Loucy (cell line): ENCODE measurements around the gene AGBL4.

Experiments used
- H2AFZ ChIP-seq: fragments of 200-600 bp; sonication (generic); 2 replicates; pipeline ENCODE4 v1.6.0; 2016; ENCODE audit warnings: antibody characterized with exemption, mild to moderate bottlenecking, low read length, moderate library complexity
- H3F3A ChIP-seq: fragments of 200-600 bp; 2 replicates; pipeline ENCODE4 v1.6.0; 2016; ENCODE audit warnings: antibody characterized with exemption, low read depth, mild to moderate bottlenecking
- H3K27me3 ChIP-seq: fragments of 200-600 bp; sonication (generic); 2 replicates; pipeline ENCODE4 v1.6.1; 2014; ENCODE audit warnings: low read length, mild to moderate bottlenecking; ENCODE audit not compliant: insufficient read depth, poor library complexity, severe bottlenecking
- H3K36me3 ChIP-seq: fragments of 200-600 bp; sonication (generic); 2 replicates; pipeline ENCODE4 v1.6.1; 2016; ENCODE audit warnings: low read length; ENCODE audit not compliant: insufficient read depth
- H3K4me1 ChIP-seq: fragments of 200-600 bp; sonication (generic); 2 replicates; pipeline ENCODE4 v1.5.1; 2014; ENCODE audit warnings: low read length, mild to moderate bottlenecking; ENCODE audit not compliant: insufficient read depth, poor library complexity, severe bottlenecking
- H3K4me2 ChIP-seq: fragments of 200-600 bp; sonication (generic); 2 replicates; pipeline ENCODE4 v1.6.0; 2014; ENCODE audit warnings: antibody characterized with exemption, low read length, low read depth, mild to moderate bottlenecking; ENCODE audit not compliant: poor library complexity, severe bottlenecking
- H3K4me3 ChIP-seq: fragments of 200-600 bp; sonication (generic); 2 replicates; pipeline ENCODE4 v1.5.1; 2014; ENCODE audit warnings: low read length, mild to moderate bottlenecking, mixed read lengths; ENCODE audit not compliant: poor library complexity, severe bottlenecking
- H3K79me2 ChIP-seq: fragments of 200-600 bp; sonication (generic); 2 replicates; pipeline ENCODE4 v1.6.1; 2014; ENCODE audit warnings: low read length; ENCODE audit not compliant: insufficient read depth
- H3K9ac ChIP-seq: fragments of 200-600 bp; sonication (generic); 2 replicates; pipeline ENCODE4 v1.6.0; 2014; ENCODE audit warnings: mild to moderate bottlenecking, low read depth, low read length, moderate library complexity; ENCODE audit not compliant: poor library complexity, severe bottlenecking
- H3K9me2 ChIP-seq: fragments of 200-600 bp; sonication (generic); replicated peaks from 2 replicates; pipeline ENCODE4 v1.6.1; 2016; ENCODE audit warnings: low read depth, low read length, mixed read lengths
- H3K9me3 ChIP-seq: fragments of 200-600 bp; sonication (generic); 2 replicates; pipeline ENCODE4 v1.6.1; 2014; ENCODE audit warnings: mild to moderate bottlenecking, antibody characterized with exemption, low read length, low read depth; ENCODE audit not compliant: insufficient read depth
- H4K20me1 ChIP-seq: fragments of 200-600 bp; sonication (generic); 2 replicates; pipeline ENCODE4 v1.6.0; 2014; ENCODE audit warnings: antibody characterized with exemption, low read length, mild to moderate bottlenecking; ENCODE audit not compliant: insufficient read depth, poor library complexity, severe bottlenecking
- CTCF ChIP-seq: fragments of 200-600 bp; sonication (generic); conservative IDR thresholded peaks from 2 replicates; pipeline ENCODE4 v1.5.1; 2014; ENCODE audit warnings: mild to moderate bottlenecking, antibody characterized with exemption, low read length
- EZH2phosphoT487 ChIP-seq: fragments of 200-600 bp; IDR thresholded peaks from 2 replicates; pipeline ENCODE4 v1.6.1; 2018; ENCODE audit warnings: antibody characterized with exemption, mild to moderate bottlenecking, moderate library complexity, borderline replicate concordance

Gene AGBL4

GRCh38 chr1:49160677-49161076 lies 863.1 kb downstream of the AGBL4 start:
- no peaks in the 10 kb centered on the region for H3K36me3 ChIP-seq
- H3K9me3 ChIP-seq, result no peaks in the 10 kb centered on the region
- no peaks in the 10 kb centered on the region for H3K79me2 ChIP-seq

GRCh38 chr1:49136738-49137251 lies 887.0 kb downstream of the AGBL4 start:
- no peaks in the 10 kb centered on the region; the same call in 1 of the 2 replicates for H3K9me3 ChIP-seq
- no peaks in the 10 kb centered on the region for H3K9me2 ChIP-seq
- H3K4me2 ChIP-seq, result no peak overlapping the region
- no peaks in the 10 kb centered on the region for H3F3A ChIP-seq
- no peaks in the 10 kb centered on the region for H3K79me2 ChIP-seq
- H2AFZ ChIP-seq, result no peak overlapping the region
- H3K36me3 ChIP-seq, result no peaks in the 10 kb centered on the region
- H3K4me1 ChIP-seq, result no peaks in the 10 kb centered on the region
- no peaks in the 10 kb centered on the region for H3K27me3 ChIP-seq
- no peaks in the 10 kb centered on the region for H4K20me1 ChIP-seq
- no peak overlapping the region for H3K4me3 ChIP-seq
- H3K9ac ChIP-seq, result no peak overlapping the region
- TF ChIP-seq EZH2phosphoT487 (no peak), CTCF (no peak)

More at GRCh38 chr1:49160677-49161076, 863.1 kb downstream of the AGBL4 start:
- no peak for TF ChIP-seq CTCF
- no peak for TF ChIP-seq EZH2phosphoT487
- no peaks in the 10 kb centered on the region for H3F3A ChIP-seq
- H3K4me1 ChIP-seq, result no peaks in the 10 kb centered on the region
- no peak overlapping the region for H3K9ac ChIP-seq
- H3K4me2 ChIP-seq, result no peak overlapping the region
- no peak overlapping the region for H3K4me3 ChIP-seq
- no peaks in the 10 kb centered on the region for H3K27me3 ChIP-seq
- H3K9me2 ChIP-seq, result no peaks in the 10 kb centered on the region
- no peaks in the 10 kb centered on the region for H4K20me1 ChIP-seq
- H2AFZ ChIP-seq, result no peak overlapping the region

GRCh38 chr1:49125746-49126145 lies 898.0 kb downstream of the AGBL4 start:
- H3K27me3 ChIP-seq, result no peaks in the 10 kb centered on the region
- H3K79me2 ChIP-seq, result no peaks in the 10 kb centered on the region
- H3K4me1 ChIP-seq, result no peaks in the 10 kb centered on the region
- no peaks in the 10 kb centered on the region for H3K9me3 ChIP-seq
- no peaks in the 10 kb centered on the region for H3F3A ChIP-seq
- H3K9ac ChIP-seq, result no peak overlapping the region
- H3K36me3 ChIP-seq, result no peaks in the 10 kb centered on the region
- H3K4me2 ChIP-seq, result no peak overlapping the region
- H2AFZ ChIP-seq, result no peak overlapping the region
- no peak for TF ChIP-seq CTCF
- TF ChIP-seq EZH2phosphoT487, result no peak
- no peaks in the 10 kb centered on the region for H4K20me1 ChIP-seq
- no peak overlapping the region for H3K4me3 ChIP-seq
- H3K9me2 ChIP-seq, result no peaks in the 10 kb centered on the region
